ENCODE data around the gene ADORA2A.

- TF ChIP-seq, protein P1, sequence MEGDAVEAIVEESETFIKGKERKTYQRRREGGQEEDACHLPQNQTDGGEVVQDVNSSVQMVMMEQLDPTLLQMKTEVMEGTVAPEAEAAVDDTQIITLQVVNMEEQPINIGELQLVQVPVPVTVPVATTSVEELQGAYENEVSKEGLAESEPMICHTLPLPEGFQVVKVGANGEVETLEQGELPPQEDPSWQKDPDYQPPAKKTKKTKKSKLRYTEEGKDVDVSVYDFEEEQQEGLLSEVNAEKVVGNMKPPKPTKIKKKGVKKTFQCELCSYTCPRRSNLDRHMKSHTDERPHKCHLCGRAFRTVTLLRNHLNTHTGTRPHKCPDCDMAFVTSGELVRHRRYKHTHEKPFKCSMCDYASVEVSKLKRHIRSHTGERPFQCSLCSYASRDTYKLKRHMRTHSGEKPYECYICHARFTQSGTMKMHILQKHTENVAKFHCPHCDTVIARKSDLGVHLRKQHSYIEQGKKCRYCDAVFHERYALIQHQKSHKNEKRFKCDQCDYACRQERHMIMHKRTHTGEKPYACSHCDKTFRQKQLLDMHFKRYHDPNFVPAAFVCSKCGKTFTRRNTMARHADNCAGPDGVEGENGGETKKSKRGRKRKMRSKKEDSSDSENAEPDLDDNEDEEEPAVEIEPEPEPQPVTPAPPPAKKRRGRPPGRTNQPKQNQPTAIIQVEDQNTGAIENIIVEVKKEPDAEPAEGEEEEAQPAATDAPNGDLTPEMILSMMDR (IDR thresholded peaks at IDR 0.05; ENCODE audit: insufficient read depth, low read length, poor library complexity, severe bottlenecking), result no peak
- TF ChIP-seq EZH2phosphoT487 (conservative IDR thresholded peaks at IDR 0.05; ENCODE audit: low read length), result no peak
Measured at GRCh38 chr22:24455039-24455438, 27.6 kb downstream of the ADORA2A start.
